ENCODE data around the gene WSB2.

Gene WSB2

GRCh38 chr12:118063576-118064391, 2.8 kb upstream of the WSB2 start:
- in situ Hi-C loops (cut with MboI; ENCODE audit: low sequenced_read_pairs), result no loop called here

DNA sequence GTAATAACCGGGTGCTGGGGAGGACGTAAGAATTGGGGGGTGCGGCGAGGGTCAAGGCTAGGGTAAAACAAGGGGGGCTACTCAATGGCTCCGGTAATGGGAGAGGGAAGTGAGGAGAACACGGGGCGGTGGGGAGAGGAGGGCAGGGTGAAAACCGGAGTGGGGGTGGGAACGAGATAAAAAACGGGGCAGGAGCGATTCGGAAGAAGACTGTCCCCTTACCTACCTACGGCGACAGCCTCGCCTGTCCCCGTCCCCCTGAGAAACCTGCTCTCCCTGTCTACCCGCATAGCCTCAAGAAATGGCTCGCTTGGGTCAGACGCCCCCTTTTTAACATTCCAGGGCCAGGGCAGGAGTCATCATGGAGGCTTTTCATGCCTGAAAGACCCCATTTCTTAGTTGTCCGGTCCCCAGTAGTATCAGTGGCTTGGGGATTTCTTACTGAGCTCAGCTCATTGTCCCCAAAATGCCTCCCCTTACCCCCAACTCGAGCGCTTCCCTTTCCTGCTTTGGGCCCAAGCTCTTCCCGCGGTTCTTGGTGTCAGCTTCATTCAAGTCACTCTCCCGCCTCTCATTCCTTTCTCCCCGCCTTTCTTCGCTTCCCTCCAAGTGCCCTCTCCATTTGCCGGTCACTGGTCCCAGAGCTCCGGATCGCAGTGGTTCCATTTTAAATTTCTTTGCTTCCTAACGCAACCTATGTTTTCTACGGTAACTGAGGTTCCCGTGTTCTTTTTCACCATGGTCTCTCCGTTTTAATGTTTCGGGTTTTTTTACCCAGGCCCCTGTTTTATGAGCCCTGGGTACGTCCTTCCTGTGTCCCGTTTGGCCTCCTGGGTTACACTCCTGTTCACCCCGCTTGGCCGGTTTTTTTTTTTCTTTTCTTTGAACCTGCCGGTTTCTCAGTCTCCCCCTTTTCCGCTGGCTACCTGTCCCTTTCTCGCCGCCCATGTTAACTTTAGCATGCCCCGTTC, 1.2 kb upstream of the WSB2 start:
- in situ Hi-C loops (cut with MboI; ENCODE audit: low sequenced_read_pairs), result no loop called here

DNA sequence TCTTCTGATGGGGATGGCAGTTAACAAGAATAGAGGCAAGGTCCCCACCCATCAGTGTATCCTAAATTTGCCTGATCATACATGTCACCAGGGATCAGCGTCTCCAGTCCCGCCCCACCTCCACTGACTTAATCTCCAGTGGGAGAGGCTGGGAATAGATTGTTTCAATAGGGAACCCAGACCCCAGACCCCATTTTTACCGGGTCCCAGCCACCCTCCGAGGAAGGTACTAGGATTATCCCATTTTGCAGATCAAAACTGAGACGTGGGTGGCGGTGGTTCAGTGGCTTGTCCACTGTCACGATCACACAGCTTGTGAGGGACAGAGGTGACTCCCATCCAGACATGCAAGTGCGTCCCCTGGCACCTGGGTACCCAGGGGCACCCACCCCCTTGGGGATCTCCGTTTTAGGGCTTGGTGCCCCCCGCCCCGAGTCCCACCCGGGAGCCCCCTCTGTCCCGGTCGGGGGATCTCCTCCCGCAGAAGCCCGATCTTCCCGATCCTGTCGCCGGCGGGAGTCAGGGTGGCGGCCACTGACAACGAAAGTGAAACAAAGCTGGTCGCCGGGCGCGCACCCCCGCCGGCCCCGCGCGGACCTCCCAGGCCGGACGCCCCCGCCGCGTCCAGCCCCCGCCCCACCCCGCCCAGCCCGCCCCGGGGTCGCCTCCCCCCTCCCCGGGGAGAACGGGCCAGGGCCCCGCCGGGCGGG, 523 bp downstream of the WSB2 start:
- in situ Hi-C loops (cut with MboI; ENCODE audit: low sequenced_read_pairs), result no loop called here

- in situ Hi-C loops (cut with MboI; ENCODE audit: low sequenced_read_pairs), result no loop called here
These were observed 1.4 kb downstream of the WSB2 start for GRCh38 chr12:118059341-118060191.

DNA sequence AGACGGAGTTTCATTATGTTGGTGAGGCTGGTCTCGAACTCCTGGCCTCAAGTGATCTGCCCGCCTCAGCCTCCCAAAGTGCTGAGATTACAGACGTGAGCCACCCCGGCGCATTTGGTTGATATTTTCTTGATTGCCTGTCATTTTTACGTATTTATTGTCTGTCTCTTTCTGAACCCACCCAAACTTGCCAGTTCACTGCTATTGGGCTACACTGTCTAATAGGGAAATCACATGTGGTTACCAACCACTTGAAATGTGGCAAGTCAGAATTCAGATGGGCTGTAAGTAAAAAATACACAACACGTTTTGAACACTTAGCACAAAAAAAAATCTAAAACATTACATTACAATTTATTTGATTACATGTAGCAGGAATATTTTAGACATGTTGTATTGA, 2.1 kb downstream of the WSB2 start:
- in situ Hi-C loops (cut with MboI; ENCODE audit: low sequenced_read_pairs), result no loop called here

GRCh38 chr12:118058227-118058626, 2.8 kb downstream of the WSB2 start:
- in situ Hi-C loops (cut with MboI; ENCODE audit: low sequenced_read_pairs), result no loop called here

DNA sequence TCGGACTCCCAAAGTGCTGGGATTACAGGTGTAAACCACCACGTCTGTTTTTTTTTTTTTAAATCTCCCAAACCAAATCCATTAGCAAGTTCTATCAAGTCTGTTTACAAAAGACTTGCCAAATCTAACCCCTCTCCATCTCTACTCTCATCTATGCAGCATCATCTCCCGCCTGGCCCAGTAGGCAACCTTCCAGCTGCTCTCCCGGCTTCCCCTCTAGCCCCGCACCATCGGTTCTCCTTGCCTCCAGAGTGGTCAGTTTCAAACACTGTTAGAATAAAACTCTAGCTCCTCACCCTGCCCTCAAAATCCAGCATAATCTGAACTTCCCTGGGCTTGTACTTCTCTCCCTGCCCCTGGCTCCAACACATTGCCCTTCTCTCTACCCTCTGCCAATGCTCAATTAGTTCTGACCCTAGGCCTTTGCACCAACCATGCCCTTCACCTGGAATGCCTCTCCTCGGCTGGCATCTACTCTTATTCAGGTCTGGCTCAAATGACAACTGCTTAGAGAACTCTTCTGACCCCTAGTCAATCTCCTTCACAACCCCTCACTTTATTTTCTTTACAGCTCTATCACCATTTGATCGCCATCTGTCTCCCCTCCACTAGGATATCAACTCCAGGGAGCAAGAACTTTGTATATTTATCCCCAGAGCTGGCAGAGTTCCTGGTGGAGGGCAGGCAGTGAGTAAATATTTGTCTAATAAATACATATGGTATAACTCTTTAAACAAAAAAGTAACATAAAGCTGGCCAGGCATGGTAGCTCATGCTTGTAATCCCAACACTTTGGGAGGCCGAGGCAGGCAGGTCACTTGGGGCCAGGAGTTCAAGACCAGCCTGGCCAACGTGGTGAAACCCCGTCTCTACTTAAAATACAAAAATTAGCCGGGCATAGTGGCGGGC, 4.9 kb downstream of the WSB2 start:
- in situ Hi-C loops (cut with MboI; ENCODE audit: low sequenced_read_pairs), result no loop called here

DNA sequence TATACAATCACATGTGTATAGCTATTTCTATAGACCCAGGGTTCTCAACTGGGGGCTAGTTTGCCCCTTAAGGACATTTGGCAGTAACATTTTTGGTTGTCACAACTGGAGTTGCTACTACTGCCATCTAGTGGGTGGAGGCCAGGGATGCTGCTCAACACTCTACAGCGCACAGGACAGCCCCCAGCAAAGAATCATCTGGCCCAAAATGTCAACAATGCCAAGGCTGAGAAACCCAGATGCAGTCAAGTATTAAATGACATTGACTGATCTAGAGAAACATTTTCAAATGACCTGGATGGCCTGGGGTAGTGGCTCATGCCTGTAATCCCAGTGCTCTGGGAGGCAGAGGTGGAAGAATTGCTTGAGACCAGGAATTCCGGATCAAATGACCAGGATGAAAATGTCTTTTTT, 5.8 kb downstream of the WSB2 start:
- in situ Hi-C loops (cut with MboI; ENCODE audit: low sequenced_read_pairs), result no loop called here

DNA sequence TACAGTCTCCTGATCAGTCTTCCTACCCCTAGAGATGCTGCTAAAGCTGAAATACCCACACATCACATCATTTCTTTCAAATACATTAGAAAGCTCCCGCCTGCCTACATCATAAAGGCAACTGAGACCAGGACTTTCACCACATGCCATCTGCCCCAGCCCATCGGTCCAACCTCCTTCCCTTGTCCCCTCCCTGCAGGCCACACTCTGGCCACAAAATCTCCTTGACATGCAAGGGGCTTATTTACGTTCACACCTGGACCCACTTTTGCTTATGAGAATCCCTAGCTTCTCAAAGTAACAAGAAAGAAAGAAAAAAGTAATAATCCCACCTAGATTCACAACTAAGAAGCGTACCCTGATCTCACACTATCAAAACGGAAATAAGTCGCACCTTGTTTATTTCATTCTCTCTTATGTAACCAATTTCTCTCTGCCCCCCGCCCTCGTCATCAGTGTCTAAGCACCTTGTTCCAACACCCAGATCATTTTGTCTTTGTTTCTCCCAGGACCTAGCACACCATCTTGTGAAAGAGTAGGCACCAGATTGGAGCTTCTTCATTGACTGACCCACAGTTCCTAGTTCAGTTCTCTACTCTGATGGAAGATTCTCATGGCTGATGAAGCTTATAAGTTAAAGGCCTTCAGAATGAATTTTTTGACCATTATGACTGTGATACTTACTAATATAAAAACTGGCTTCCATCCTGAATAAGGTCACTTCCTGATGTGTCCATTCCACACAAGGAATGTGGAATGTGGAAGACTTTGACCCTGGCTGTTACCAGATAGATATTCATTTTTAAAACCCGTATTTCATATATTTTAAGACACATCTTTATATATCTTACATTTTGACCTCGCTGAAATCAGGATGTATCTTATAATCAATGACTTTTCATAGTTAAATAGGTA, 7.7 kb downstream of the WSB2 start:
- in situ Hi-C loops (cut with MboI; ENCODE audit: low sequenced_read_pairs), result no loop called here

GRCh38 chr12:118052324-118053070, 8.5 kb downstream of the WSB2 start:
- in situ Hi-C loops (cut with MboI; ENCODE audit: low sequenced_read_pairs), result no loop called here

GRCh38 chr12:118050972-118051910, 9.7 kb downstream of the WSB2 start:
- in situ Hi-C loops (cut with MboI; ENCODE audit: low sequenced_read_pairs), result no loop called here

DNA sequence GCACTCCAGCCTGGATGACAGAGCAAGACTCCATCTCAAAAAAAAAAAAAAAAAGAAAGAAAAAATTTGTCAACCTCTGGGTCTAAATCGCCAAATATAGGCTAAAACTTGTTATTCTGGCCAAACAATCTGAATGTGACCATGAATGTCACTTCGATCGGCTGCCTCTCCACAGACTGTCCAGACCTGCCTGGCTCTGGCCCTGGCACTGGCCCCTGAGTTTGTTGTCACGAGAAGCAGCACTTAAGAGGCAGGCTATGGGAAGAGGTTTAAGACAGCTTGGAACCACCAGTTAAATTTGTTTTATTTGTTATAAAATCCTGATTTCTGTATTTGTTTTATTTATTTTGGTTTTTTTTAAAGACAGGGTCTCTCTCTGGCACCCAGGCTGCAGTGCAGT, 14.5 kb downstream of the WSB2 start:
- in situ Hi-C loops (cut with MboI; ENCODE audit: low sequenced_read_pairs), result no loop called here

GRCh38 chr12:118044577-118044976, 16.4 kb downstream of the WSB2 start:
- in situ Hi-C loops (cut with MboI; ENCODE audit: low sequenced_read_pairs), result no loop called here

DNA sequence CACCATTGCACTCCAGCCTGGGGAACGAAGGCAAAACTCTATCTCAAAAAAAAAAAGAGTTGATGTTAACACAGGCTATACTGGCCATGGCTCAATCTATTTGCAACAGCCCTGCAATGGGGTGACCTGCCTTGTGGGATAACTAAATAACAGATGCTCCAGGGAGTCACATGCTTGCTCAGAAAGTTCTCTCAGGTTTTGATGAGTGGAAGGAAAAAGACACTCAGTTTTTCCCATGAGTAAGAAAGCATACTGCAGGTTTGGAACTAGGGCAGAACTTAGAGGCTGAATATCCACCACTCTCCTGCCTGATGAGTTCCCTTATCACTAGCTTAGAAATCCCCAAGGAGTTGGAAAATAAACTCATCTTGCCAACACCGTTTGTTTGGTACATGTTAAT, 16.9 kb downstream of the WSB2 start:
- in situ Hi-C loops (cut with MboI; ENCODE audit: low sequenced_read_pairs), result no loop called here

- in situ Hi-C loops (cut with MboI; ENCODE audit: low sequenced_read_pairs), result no loop called here
These were observed 18.9 kb downstream of the WSB2 start for GRCh38 chr12:118042091-118042490.

DNA sequence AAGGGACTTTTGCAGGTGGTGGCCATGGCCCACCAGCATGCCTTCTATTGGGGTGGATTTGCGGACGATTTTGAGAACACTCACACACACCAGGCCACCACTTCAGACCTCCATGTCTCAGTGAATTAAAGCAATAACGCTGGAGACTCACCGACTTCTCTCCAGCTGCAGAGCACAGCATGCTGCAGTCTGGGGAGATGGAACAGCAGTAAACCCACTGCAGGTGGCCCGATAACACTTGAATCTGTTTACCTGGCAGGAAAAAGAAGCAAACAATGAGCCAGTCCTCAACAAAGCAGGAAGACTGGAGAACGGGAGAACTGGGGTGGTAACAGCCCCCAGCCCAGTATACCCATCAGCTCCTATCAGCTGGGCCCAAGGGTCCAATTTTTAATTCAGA, 22.8 kb downstream of the WSB2 start:
- in situ Hi-C loops (cut with MboI; ENCODE audit: low sequenced_read_pairs), result no loop called here

All from HL-60/S4 (cell line).